ENCODE results near the gene PNN.
A peak's percentile ranks its signal among the peaks of the same experiment; 100 is the strongest.
"Not testable (repeated sequence)": the region's sequence is repeated elsewhere in the genome, so short reads cannot be mapped to it uniquely, and the experiment has no call there.

Gene PNN

DNA sequence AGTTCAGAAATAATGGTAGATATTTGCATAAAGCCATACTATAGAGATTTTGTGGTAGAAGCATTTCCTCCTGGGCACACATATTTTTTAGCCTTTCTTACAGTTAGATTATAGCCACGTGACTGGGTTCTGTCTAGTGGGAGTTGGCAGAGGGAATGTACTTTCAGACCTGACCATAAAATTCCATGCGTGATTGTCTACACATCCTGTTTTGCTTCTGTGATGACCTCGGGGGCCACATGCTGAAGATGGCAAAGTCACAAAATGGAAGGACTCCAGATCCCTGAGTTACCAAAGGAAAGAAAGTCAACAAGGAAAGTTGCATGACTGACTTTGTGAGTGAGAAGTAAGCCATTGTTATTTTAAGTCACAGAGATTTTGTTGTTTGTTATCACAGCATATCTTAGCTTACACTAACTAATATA, 44.0 kb downstream of the PNN start:
- no peak overlapping the region for H3K4me3 ChIP-seq (ENCODE audit: low read depth, low read length)
- peak; percentile 85 for DNase-seq (ENCODE audit: low read depth)
- TF ChIP-seq, protein P1, sequence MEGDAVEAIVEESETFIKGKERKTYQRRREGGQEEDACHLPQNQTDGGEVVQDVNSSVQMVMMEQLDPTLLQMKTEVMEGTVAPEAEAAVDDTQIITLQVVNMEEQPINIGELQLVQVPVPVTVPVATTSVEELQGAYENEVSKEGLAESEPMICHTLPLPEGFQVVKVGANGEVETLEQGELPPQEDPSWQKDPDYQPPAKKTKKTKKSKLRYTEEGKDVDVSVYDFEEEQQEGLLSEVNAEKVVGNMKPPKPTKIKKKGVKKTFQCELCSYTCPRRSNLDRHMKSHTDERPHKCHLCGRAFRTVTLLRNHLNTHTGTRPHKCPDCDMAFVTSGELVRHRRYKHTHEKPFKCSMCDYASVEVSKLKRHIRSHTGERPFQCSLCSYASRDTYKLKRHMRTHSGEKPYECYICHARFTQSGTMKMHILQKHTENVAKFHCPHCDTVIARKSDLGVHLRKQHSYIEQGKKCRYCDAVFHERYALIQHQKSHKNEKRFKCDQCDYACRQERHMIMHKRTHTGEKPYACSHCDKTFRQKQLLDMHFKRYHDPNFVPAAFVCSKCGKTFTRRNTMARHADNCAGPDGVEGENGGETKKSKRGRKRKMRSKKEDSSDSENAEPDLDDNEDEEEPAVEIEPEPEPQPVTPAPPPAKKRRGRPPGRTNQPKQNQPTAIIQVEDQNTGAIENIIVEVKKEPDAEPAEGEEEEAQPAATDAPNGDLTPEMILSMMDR (conservative IDR thresholded peaks at IDR 0.05; ENCODE audit: low read depth, low read length): no peak

DNA sequence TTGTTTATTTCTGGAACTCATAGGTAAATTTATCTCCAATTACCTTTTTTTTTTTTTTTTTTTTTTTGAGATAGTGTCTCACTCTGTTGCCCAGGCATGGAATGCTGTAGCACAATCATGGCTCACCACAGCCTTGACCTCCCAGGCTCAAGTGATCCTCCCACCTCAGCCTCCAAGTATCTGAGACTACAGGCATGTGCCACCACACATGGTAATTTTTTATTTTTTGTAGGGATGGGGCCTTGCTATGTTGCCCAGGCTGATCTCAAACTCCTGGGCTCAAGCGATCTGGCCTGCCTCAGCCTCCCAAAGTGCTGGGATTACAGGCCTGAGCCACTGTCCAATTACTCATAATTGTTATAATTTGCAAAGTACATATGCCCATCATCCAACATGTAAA, 45.4 kb downstream of the PNN start:
- not testable (repeated sequence) for H3K4me3 ChIP-seq (ENCODE audit: low read depth, low read length)

DNA sequence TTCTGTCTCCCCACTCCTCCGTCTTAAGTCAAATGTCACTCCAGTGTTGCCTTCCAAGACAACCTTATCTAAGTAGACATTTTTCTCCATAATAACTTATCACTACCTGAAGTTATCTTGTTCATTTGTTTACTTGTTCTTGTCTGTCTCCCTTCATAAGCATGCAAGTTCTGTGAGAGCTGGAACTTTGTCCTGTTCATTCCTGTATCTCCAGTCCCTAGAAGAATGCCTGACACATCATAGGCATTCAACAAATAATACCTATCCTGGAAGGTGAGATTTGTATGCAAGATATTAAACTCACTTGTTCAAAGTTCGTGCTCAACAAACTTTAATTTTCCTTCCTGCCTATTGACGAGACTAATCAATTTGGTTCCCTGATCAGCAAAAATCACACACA, 53.0 kb downstream of the PNN start:
- DNase-seq (ENCODE audit: low read depth): no peak
- TF ChIP-seq, protein P1 (conservative IDR thresholded peaks at IDR 0.05; ENCODE audit: low read depth, low read length): no peak
- H3K4me3 ChIP-seq (ENCODE audit: low read depth, low read length): no peak overlapping the region

More for the DNA sequence above, 45.4 kb downstream of the PNN start:
- DNase-seq (ENCODE audit: low read depth): not testable (repeated sequence)

DNA sequence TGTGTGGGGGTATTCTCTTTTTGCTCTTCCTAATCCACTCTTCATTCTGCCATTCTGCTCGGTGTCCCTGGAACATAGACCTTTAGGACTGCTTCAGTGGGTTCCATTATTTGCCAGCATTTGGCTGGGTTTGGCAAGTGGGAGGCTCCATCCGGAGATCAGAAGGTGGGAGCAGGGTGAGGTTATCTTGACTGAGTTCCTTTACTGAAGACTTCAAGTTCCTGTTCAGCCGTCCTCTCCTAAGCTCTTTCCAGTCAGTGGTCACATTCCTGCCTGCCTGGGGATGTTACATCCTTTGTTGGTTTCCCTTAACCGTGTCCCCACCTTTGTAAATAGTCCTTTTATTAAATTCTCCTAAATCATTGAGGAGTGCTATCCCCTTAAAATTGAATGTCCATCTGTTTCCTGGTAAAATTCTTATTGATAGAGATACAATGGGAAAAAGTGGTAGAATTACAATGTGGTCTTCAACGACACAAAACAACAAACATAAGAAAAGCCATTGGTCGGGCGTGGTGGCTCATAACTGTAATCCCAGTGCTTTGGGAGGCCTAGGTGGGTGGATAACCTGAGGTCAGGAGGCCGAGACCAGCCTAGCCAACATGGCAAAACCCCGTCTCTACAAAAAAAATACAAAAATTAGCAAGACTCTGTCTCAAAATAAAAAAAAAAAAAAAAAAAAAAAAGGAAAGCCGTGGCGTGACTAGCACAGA, 53.6 kb downstream of the PNN start:
- TF ChIP-seq, protein P1 (conservative IDR thresholded peaks at IDR 0.05; ENCODE audit: low read depth, low read length): no peak
- no peak for DNase-seq (ENCODE audit: low read depth)
- H3K4me3 ChIP-seq (ENCODE audit: low read depth, low read length): no peak overlapping the region

DNA sequence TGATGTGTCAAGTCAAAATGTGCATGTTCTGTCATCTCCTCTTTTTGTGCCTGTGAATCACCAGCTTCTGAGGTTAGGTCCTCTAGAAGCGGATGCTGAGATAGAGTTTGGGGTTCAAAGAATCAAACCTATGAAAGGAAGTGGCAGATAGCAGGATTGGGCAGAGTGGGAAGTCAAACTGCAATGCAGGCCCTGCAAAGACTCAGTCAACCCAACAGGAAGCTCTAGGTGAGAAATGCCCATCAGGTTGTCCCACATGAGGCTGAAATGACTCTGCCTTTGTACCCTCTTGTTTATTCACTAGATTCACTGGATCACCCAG, 54.1 kb downstream of the PNN start:
- no peak for DNase-seq (ENCODE audit: low read depth)
- TF ChIP-seq, protein P1 (conservative IDR thresholded peaks at IDR 0.05; ENCODE audit: low read depth, low read length): no peak
- no peak overlapping the region for H3K4me3 ChIP-seq (ENCODE audit: low read depth, low read length)

DNA sequence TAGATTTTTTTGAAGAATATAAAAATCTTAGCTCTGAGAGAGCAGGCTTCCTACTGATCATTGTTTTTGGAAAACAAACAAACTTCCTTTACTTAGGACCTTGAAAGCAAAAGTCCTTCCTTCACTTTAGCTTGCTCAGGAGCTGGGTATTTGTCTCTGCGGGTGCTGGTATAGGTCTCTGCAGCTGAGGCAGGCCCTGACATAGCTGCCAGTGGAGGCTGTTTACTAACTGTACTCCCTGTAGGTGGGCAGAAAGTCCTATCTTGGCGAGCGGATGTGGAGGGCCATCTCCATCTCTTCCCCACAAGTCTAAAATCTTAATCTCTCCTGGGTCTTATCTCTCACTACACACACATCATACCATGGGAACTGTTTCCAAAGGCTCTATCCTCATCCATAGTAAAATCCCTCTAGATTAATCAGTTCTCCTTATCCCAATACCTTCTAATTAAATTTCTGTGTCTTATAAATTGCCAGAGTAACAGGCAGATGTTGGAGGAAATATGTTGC, 54.6 kb downstream of the PNN start:
- H3K4me3 ChIP-seq (ENCODE audit: low read depth, low read length): no peak overlapping the region
- no peak for DNase-seq (ENCODE audit: low read depth)
- TF ChIP-seq, protein P1 (conservative IDR thresholded peaks at IDR 0.05; ENCODE audit: low read depth, low read length): no peak

DNA sequence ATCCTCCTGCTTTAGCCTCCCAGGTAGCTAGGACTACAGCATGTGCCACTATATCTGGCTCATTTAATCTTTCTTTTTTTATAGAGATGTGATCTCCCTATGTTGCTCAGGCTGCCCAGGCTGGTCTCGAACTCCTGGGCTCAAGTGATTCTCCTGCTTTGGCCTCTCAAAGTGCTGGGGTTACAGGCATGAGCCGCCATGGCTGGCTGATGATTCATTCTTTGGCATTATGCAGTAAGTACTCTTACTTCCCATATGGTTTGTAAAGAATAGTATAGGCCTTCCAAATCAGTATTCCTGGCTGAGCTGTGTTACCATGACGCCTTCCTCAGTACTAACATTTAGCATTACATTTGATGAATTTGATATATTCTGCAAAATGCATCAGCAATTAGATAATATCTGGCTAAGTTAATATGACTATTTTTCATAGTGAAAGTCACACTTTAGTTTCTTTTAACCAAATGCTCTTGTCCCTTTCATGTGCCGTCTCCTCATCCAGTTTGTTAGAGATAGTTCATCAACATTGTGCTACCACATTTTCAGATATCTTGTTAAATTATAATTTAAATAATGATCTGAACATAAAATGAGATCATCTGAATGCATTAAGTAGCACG, 55.5 kb downstream of the PNN start:
- H3K4me3 ChIP-seq (ENCODE audit: low read depth, low read length): no peak overlapping the region
- no peak for DNase-seq (ENCODE audit: low read depth)
- TF ChIP-seq, protein P1 (conservative IDR thresholded peaks at IDR 0.05; ENCODE audit: low read depth, low read length): no peak
